Limb (tissue), 2 donors: Measurements from ENCODE around the gene NPY5R.

ENCODE experiments used
- DNase-seq, 2 donors: peaks; one replicate each; pipeline ENCODE4 v3.0.0-alpha.2; 2016; ENCODE audit errors: extremely low spot score in 2 of 2

Gene NPY5R

DNA sequence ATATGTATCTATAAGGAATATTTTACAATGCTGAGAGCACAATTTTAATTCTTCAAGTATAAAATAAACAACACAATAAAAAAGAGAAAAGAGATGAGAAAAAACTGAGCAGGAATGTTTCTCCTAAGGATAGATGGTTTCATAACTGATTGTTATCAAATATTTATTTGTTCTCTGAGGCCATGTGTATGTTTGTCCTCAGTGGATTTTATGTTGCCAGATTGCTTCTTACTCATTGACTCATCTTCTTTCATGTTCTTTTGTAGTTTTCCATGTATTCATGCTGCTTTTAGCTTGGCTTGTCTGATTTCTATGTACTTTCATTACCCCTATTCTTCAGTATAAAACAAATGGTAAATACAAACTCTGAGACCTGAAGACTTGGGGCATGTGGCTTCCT is 41.2 kb downstream of the NPY5R start:
- DNase-seq = no peak

GRCh38 chr4:163385466-163385865 is 41.8 kb downstream of the NPY5R start:
- no peak for DNase-seq

GRCh38 chr4:163391756-163392155 is 48.1 kb downstream of the NPY5R start:
- no peak for DNase-seq

DNA sequence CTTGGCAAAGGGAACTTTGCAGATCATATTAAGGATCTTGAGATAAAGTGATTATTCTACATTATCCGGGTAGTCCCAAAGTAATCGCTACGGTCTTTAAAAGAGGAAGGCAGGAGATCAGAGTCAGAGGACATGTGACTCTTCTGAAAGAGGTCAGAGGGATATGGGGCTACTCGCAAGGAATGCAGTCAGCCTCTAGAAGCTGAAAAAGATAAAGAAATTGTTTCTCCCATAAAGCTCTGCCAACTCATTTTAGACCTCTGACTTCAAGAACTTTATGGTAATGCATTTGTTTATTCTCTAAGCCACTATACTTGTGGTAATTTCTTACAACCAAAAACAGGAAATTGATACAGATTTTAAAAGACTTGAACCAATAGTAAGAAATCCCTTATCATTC is 48.6 kb downstream of the NPY5R start:
- DNase-seq = no peak

DNA sequence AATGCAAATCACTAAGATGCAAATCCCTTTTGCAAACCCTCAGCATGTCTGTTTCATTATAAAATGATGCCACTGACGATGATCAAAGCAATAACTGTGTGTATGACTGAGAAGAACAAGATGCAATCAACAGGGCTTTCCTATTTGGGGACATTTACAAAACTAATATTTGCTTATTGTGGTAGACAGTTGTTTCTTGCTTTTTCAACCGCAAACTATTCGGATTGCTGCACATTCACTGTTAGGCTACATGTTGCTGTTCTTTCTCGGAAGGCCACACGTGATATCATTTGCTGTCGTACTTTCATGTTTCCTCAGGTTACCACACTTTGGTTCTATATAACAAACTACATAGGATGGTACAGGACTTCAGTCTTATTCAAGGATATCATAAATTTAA is 49.8 kb downstream of the NPY5R start:
- no peak for DNase-seq

DNA sequence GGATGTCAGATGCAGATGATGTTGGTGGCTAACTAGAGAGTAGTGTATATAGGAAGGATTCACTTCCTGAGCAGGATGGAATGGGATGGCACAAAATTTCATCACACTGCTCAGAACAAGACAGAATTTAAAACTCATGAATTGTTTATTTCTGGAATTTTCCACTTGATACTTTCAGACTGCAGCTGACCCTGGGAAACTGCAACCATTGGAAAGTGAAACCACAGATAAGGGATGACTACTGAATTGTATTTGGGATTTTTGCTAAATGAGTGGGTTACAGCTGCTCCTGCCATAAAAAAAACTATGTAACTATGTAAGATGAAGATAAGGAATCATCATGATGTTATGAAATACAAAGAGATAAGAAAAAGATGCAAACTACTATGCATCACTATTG is 51.4 kb downstream of the NPY5R start:
- DNase-seq = no peak

DNA sequence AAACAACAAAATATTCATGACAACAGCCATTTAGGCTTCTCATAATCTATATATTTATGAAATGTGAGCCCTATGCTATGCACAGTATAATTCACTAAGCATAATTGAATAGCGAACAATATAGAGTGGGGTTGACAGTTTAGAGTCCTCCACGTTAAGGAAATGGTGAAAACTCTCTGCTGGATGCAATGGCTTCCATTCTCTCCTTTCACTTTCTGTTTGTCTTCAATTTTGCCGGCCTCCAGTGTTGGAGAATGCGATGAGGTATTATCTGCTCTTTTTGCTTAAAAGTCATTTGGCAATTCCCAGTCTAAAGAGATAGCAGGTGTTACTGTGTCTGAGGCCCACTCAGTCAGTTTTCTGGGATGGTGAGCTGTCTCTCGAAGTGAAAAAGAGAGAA is 52.1 kb downstream of the NPY5R start:
- no peak for DNase-seq

- DNase-seq = no peak
Observed at GRCh38 chr4:163398238-163398637, 54.5 kb downstream of the NPY5R start.

DNA sequence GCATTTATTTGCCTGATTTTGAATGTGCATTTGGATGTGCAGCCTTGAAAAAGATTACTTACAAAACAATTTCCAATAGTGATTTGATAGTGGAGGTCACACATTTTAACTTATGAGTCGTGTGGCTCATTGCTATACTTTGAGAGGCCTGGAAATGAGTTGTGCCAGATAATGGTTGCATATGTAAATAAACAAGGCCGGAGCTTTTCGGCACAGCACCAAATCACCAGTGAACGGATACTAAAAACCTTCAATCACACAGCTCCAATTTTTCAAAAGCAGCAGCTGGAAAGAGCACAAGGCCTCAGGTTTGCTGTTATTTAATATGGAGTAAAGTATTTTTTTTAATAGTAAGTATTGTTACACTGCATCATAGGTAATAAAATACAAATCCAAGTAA is 57.2 kb downstream of the NPY5R start:
- DNase-seq = no peak
